HG03469 (cell line): ENCODE data around the gene IL21R.

Experiments used
- ATAC-seq: cut with Tn5 transposase; IDR thresholded peaks from one replicate; pipeline ENCODE4 v1.9.1; 2021; ENCODE audit warnings: mild to moderate bottlenecking, moderate library complexity, moderate number of reproducible peaks; ENCODE audit not compliant: unreplicated experiment

The IL21R gene

GRCh38 chr16:27482397-27483087 is 80.6 kb downstream of the IL21R start:
- ATAC-seq: no peak

DNA sequence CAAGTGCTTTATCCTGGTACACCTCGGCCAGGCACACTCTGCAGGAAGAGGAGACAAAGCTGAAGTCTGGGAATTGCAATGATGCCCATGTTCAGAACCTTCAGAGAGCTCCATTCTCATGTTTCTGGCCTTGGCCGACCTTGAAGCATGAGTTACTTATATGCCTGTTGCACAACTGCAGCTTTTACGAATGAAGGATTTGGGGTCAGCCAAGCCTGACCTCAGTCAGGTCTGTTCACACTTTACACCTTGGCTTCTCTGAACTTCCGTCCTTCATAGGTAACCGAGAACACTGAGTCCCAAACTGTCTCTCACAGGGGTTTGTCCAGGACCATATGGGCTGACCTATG is 81.1 kb downstream of the IL21R start:
- ATAC-seq: no peak

DNA sequence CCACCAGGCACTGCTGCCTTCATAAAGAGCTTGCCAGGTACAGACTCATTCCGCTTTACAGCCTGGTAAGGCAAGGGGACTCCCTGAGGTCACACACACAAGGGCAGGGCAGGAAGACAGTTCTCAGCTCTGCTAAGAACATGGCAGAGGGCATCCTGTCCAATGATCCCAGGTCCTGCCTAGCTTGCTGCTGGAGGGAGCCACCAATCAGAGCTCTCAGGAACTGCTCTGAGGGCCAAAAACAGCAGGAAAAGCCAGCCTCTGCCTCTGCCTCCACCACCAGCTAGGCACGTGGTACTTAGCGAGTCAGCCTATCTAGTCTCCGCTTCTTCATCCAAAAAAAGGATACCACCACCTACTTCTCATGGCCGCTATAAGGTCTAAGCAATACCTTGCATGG is 81.7 kb downstream of the IL21R start:
- ATAC-seq: no peak

DNA sequence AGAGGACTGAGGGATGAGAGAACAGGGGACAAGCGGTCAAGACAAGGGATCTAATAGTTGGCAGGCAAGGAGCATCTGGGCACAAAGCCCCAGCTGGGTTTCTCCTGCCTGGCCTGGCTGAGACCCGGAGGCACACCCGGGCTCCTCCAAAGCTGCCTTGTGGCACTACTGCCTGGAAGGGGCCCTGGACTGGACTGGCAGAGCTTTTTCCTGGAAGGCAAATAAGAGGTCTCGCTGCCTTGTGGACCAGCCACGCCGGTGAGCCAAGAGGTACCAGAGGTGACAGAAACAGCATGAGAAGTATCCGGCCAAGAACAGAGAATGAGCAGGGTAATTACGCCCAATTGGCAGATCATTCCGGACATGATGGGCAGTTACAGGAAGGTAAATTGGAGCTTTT is 83.2 kb downstream of the IL21R start:
- no peak for ATAC-seq

- no peak for ATAC-seq
Observed at GRCh38 chr16:27485811-27486210, 83.8 kb downstream of the IL21R start.

- ATAC-seq: no peak
Observed at GRCh38 chr16:27486344-27486743, 84.4 kb downstream of the IL21R start.

DNA sequence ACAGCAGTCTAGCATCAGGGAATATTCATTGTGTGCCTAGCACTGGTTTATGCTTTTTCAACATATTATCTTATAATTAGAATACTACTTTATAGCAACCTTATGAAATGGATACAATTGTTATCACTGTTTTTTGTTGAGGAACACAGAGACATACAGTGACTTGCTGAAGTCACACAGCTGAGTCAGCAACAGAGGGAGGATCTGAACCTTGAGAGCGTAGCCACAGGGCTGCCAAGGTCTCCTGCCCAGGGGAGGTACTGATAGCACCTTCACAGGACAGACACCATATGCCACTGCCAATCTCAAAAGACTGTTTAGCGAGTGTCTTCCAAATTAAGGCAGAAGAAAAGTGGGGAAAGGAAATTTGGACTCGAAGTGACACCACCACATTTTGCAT is 84.8 kb downstream of the IL21R start:
- no peak for ATAC-seq

DNA sequence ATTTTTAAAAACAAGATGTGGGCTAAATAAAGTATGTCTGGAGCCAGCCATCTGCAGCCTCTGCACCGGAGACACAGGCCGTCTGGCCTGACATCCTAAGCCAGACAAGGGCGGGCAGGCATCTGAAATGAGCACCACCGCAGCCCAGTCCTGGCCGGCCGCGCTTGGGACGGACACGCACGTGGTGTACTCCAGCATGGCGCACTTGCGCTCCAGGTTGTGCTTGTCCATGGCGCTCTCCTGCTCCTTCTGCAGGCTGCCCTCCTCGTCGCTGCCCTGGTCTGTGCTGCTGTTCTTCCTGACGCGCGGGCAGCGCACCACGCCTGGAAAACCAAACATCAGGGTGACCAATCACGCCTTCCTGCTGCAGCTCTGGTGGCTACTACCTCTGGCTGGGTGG is 87.4 kb downstream of the IL21R start:
- ATAC-seq: no peak

DNA sequence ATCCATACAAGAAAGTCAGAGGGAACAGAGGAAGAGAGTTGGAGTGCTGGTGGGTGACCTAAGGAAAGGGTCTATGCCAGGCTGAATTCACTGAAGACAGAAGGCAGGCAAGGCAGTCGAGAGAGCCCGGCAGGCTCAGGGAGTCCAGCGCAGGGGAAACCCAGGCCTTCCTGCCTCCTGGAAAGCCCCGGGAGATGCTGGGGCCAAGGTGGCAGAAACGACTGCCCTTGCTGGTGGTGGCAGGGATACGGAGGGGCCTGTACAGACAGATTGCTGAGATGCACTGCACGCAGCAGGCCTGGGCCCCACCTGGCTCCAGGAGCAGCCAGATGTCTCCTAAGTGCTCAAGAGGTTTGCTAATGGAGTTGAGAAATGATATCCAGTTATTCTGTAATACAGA is 87.9 kb downstream of the IL21R start:
- ATAC-seq: no peak

DNA sequence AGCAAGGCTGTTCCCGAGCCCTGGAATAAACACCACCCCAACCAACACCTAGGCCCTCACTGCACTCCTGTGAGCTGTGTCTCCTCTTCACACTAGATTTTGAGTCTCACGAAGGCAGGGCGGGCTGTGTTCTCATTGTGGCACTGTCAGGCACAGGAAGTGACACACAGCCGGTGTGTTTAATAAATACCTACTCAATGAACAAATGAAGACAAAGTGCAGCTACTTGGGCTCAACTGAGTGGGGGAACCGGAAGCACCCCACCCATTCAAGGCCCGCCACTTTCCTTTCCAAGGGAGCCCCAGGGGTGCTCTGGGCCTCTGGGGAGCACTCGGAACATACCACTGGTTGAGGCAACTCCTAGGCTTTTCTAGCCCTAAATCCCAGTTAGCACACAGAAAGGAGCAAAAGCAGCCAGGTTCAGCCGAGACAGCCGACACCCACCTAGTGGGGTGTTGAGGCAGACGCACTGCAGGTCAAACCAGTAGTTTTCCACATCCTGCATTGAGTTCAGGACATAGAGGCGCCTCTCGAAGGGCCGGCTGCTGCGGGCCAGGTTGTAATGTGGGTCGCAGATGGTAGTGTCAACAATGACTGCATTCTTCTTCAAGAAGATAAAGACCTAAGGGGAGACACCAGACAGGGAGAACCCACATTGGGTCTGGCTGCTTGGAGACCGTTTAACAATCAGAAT is 90.1 kb downstream of the IL21R start:
- ATAC-seq: no peak

GRCh38 chr16:27492588-27492979 is 90.6 kb downstream of the IL21R start:
- ATAC-seq: no peak

DNA sequence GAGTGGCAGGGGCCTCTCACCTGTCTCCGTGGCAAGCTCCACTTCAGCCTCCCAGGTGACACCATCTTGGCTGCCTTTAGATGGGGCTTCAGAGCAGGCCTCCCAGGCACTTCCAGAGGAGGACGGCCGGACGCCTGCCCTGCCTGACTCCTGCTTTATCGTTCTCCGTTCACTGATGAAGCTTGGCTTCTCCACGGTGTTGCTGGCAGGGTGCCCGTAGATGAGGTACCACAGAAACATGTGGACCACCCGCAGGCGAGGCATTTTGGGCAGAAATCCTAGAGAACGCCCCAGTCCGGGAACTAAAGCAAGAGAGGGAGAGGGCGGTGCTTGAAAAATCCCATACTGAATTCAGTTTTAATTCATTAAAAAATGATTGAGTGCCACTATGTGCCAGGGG is 93.2 kb downstream of the IL21R start:
- no peak for ATAC-seq

GRCh38 chr16:27498031-27498825 is 96.3 kb downstream of the IL21R start:
- ATAC-seq: no peak

DNA sequence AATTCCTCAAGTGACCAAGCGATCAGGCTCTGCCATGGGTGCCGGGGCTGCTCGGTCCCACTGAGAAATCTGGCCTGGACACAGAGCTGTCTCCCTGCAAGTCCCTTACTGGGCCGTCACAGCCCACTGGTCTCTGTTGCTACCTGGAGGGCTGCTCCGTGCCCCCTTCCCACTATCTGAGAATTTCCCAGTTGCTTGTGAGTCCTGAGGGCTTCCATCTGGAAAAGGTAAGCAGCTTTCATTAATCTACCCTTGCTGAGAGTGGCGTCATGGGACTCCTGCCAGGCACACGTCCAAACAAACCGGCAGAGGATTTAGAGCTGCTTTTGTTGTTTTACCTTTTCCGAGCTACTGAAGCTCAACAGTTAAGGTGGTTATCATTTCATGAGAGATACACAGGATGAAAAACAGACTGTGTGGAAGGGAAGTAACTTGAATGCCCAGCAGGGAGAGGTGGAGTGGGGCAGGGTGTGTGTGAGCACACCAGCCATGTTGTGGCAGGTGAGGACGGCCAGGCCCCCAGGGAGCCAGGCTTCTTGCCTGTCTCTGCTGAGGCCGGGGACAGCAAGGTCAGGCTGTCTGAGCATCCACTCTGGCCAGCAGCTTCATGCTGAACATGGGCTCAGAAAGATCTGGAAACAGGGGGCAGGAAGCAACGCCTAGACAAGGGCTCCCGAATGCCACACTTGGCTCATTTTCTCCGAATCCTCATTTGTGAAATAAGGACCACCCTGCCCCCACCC is 97.1 kb downstream of the IL21R start:
- ATAC-seq: no peak

DNA sequence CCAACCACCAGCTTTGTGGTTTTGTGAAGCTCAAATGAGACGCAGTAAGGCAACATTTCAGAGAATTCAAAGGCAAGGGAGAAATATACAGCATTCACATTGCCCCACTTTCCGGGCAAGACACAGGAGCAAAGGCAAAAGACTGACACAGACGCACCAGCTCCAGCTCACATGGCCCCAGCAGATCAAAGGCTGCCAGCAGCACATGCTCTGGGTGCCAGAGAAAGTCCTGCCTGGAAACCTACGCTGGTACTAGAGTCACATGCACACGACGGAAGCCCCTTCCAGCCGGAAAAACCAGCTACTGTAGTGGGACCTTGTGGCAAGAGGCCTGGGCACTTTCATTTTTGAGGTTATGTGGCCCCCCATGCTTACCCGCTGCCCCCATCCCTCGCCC is 97.7 kb downstream of the IL21R start:
- ATAC-seq: no peak

DNA sequence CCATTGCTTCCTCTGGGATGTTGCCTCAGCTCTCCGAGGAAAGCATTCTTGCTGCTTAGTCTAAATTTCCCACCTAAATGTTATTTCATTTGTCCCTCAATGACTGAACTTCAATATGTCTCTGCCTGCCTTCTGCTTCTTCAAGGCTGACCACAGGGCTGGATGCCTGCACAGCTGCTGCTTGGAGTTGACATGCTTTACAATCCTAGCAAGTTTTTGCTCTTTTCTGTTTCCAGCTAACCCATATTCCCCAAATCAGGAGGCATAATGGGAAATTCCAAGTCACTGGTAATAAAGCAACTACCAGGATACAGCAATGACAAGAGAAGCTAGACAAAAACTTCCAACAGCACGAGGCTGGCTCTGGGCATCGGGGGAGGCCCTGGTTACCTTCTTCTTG is 98.8 kb downstream of the IL21R start:
- ATAC-seq: no peak
